ENCODE results near the gene IGF2BP2.

The IGF2BP2 gene

GRCh38 chr3:185631508-185632206, 193.2 kb downstream of the IGF2BP2 start:
- DNase-seq = no peak

GRCh38 chr3:185631108-185631507, 193.7 kb downstream of the IGF2BP2 start:
- DNase-seq = no peak

GRCh38 chr3:185630182-185630622, 194.6 kb downstream of the IGF2BP2 start:
- no peak for DNase-seq

- DNase-seq = no peak
Observed at GRCh38 chr3:185629554-185630181, 195.2 kb downstream of the IGF2BP2 start.

GRCh38 chr3:185625784-185626183, 199.1 kb downstream of the IGF2BP2 start:
- no peak for DNase-seq

GRCh38 chr3:185623939-185624665, 200.7 kb downstream of the IGF2BP2 start:
- no peak for DNase-seq

GRCh38 chr3:185613016-185613415, 211.8 kb downstream of the IGF2BP2 start:
- DNase-seq = no peak

- no peak for DNase-seq
Observed at GRCh38 chr3:185606196-185606595, 218.6 kb downstream of the IGF2BP2 start.

- no peak for DNase-seq
Observed at GRCh38 chr3:185605566-185605965, 219.3 kb downstream of the IGF2BP2 start.

GRCh38 chr3:185595526-185595925, 229.3 kb downstream of the IGF2BP2 start:
- DNase-seq = no peak

- no peak for DNase-seq
Observed at GRCh38 chr3:185594073-185594472, 230.8 kb downstream of the IGF2BP2 start.

Data from NCI-H510A (cell line).